D721Med (cell line): ENCODE data around the gene CHRM5.

Source experiments
- DNase-seq: peaks from one replicate; pipeline ENCODE4 v3.0.0; 2011; ENCODE audit warnings: low spot score; ENCODE audit not compliant: insufficient read length
- FAIRE-seq: peaks from 2 replicates; lab custom pipeline; 2011; peaks lifted over from hg19 to GRCh38; lab: Jason Lieb, UNC
- CTCF ChIP-seq: IDR thresholded peaks from 2 replicates; pipeline ENCODE4 v1.5.1; 2012; ENCODE audit warnings: mild to moderate bottlenecking, control low read depth; ENCODE audit not compliant: insufficient read depth; ENCODE audit errors: missing control alignments

The CHRM5 gene

GRCh38 chr15:34099914-34100313, 131.6 kb downstream of the CHRM5 start:
- FAIRE-seq (no peak), DNase-seq (no peak)
- no peak for TF ChIP-seq CTCF

- DNase-seq (peak; percentile 68), FAIRE-seq (no peak)
- no peak for TF ChIP-seq CTCF
Observed at GRCh38 chr15:34101366-34102174, 133.3 kb downstream of the CHRM5 start, which contains the start of the genes EMC7 and PGBD4. Gene EMC7, minus strand, starts transcription at chr15:34101862. Its CDS starts 23 bp downstream, at chr15:34101839. Gene PGBD4, plus strand, starts transcription at chr15:34102083. Its CDS starts 449 bp downstream, at chr15:34102532.

- DNase-seq: no peak
- no peak for TF ChIP-seq CTCF
- FAIRE-seq: peak; percentile 44
Observed at GRCh38 chr15:34102175-34102925, 134.1 kb downstream of the CHRM5 start.

- DNase-seq (no peak), FAIRE-seq (no peak)
- TF ChIP-seq CTCF: no peak
Observed at GRCh38 chr15:34106423-34106822, 138.1 kb downstream of the CHRM5 start.

GRCh38 chr15:34107315-34107714, 139.0 kb downstream of the CHRM5 start:
- DNase-seq (no peak), FAIRE-seq (no peak)
- no peak for TF ChIP-seq CTCF

GRCh38 chr15:34109797-34110663, 141.7 kb downstream of the CHRM5 start:
- DNase-seq: no peak
- TF ChIP-seq CTCF: peak; percentile 87
- FAIRE-seq: peak; percentile 29
